COR-L47 (cell line): ENCODE results near the gene RFNG.

Source experiments
- DNase-seq: peaks from one replicate; lab custom pipeline; 2025; lab: John Stamatoyannopoulos, UW

RFNG gene

DNA sequence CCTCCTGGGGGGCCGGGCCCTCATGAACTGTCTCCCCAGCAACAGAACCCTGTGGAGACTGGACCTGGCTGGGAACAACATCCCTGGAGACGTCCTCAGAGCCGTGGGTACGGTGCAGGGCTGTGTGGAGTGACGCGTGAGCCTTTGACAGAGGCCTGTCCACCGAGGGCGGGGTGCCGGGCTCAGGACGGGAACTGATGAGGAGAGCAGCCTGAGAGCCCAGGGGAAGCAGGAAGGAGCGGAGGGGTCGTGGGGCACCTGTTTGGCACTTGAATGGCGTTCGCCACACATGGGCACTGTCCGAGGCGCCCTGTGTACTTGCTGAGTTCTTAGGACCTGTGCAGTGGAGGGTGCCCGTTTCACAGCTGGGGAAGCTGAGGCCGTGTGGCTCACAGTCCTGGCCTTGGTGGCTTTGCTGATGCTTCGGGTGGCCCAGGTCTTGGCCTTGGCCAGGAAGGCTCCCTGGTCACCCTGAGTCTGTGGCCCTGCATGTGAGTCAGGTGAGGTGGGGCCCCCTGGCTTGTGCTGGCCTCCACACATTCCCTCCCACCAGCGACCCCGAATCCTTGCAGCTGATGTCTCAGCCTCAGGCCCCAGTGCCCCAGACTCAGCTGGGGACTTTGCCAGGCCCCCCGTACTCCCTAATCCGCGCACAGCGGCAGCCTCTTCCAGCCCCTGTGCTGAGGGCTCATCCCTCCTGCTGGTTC, 26.1 kb downstream of the RFNG start:
- DNase-seq, result no peak

GRCh38 chr17:82024859-82025258, 26.8 kb downstream of the RFNG start:
- no peak for DNase-seq

DNA sequence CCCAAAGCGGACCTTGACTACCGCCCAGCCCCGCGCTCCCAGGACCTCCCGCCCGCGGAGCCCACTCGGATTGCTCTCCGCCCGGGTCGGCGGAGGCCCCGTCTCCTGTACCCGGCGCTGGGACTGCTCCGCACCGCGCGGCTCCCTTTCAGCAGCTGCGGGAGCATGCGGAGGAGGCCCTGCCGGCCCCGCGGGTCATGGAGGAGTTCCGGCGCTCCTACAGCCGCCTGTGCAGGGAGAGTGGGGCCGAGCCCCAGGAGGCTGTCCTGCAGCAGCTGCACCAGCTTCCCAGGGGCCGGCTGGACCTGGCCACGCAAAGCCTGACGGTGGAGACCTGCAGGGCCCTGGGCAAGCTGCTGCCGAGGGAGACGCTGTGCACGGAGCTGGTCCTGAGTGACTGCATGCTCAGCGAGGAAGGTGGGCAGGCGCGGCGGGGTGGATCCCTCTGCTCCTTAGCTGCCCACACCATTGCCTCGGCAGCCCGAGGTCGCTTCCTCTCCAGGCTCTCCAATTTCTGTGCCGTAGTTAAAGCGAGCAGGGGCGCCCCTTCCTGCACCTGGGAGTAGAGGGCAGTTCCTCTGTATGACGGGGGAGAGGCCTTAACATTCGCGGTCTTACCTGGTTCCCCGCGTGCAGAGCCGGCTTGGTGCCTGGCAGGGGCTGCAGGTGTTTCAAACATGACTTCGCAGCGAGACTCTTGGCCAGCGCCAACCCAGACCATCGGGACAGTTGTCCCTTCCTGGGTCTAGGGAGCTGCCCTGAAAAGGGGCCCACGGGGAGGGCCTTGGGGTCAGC, 28.0 kb downstream of the RFNG start:
- DNase-seq, result no peak

GRCh38 chr17:82022981-82023446, 28.6 kb downstream of the RFNG start, which contains the start of gene LRRC45:
Gene LRRC45, plus strand, starts transcription at chr17:82023305. Its CDS starts 339 bp downstream, at chr17:82023644.
- peak; percentile 100 for DNase-seq

GRCh38 chr17:82022310-82022980, 29.2 kb downstream of the RFNG start, which contains the start of gene CENPX:
Gene CENPX, minus strand, starts transcription at chr17:82022878. Its CDS starts 17 bp downstream, at chr17:82022861.
- DNase-seq, result no peak

- no peak for DNase-seq
Observed at GRCh38 chr17:82021900-82022309, 29.7 kb downstream of the RFNG start.

- DNase-seq, result peak; percentile 67
Observed at GRCh38 chr17:82021107-82021899, 30.3 kb downstream of the RFNG start.

DNA sequence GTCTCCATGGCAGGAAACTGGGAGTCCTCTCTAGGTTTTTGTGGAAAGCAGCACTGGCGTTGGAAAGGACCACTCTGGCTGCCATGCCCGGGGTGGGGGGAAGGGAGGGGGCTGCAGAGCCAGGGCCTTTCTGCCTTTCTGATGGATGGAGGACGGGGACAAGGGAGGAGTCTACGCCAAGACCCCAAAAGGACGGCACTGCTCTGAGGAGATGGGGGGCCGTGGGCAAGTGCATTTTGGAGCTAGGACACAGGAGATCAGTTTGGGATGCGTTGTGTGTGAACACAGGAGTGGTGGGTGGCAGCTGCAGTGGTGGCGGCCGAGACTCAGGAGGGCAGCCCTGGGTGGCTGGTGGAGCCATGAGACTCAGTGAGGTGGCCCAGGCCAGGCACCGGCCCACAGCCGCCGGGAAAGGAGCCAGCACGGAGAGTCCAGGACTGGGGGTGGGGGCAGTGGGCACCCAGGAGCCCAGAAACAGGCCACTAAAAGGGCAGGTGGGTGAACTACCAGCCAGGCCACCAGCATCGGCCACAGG, 31.0 kb downstream of the RFNG start:
- DNase-seq, result no peak

- peak; percentile 34 for DNase-seq
Observed at GRCh38 chr17:82019690-82020571, 31.7 kb downstream of the RFNG start.

DNA sequence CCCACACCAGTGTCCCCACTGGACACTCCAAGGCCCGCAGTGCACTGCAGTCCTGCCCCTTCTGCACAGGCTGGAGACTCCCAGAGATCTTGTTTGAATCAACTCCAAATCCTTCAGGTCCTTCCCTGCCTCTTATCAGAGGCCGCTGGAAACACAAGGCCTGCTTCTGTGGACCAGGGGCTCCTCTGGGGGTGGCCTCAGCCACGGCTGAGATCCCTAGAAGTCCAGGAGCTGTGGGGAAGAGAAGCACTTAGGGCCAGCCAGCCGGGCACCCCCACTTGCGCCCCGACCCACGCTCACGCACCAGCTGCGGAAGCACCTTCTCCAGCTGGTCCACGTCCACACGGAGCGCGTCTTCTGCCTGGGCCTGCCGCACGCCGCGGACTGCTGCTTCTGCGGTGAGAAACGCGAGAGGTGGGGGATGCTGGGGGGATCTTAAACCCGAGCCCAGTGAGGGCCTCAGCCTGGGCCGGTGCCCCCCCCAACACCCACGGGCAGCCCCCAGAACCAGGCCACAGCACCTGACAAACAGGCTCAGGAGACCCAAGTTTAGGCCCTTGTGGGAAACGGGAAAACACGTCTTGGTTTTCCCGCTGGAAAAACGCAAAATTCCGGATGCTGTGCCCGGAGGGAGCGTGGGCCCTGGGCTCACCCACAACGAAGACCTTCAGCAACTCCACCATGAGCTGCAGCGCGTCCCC, 32.5 kb downstream of the RFNG start:
- DNase-seq, result no peak

GRCh38 chr17:82018152-82018988, 33.2 kb downstream of the RFNG start:
- DNase-seq, result peak; percentile 90

DNA sequence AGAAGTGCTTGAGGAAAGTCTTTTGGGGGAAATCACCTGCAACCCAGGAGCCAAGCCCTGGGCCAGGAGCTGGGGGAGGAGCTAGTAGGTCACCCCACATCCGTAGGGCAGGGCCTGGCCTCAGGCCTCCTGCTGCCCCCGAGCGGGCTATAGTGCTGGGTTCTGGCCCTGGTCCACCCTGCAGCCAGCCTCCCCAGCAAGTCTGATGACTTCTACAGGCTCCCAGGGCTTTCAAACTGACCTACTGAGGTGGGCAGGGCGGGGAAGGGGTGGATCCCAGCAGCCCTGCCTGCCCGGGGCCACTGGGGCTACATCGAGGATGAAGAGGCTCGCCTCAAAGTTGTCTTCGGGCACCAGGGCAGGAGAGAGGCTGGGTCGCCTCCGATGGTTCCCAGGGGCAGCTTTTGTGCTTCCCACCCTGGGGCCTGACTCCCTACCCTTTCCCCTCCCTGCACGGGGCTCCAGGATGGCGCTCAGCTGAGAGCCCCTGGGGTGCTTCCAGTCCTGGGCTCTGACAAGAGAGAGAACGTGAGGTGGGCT, 33.9 kb downstream of the RFNG start:
- DNase-seq, result no peak

DNA sequence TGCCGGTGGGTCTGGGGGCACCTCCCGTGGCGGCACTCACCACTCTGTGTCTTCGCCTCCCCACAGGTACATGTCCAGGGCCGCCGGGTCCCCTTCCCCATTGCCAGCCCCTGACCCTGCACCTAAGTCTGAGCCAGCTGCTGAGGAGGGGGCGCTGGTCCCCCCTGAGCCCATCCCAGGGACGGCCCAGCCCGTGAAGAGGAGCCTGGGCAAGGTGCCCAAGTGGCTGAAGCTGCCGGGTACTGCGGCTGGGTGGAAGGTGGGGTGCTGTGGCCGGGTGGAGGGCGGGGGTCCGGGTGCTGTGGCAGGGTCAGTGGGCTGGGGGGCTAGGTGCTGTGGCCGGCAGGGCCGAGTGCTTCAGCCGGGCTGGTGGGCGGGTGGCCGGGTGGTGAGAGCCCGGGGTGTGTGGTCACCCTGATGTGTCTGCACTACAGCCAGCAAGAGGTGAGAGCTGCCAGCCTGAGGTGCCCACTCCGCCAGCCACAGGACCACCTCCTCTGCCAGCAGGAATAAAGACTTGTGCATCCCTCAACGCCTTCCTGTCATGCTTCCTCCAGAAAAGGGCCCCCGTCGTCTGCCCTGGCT, 34.6 kb downstream of the RFNG start:
- no peak for DNase-seq

- no peak for DNase-seq
Observed at GRCh38 chr17:82016061-82016874, 35.3 kb downstream of the RFNG start.

GRCh38 chr17:82015311-82015971, 36.2 kb downstream of the RFNG start:
- no peak for DNase-seq

DNA sequence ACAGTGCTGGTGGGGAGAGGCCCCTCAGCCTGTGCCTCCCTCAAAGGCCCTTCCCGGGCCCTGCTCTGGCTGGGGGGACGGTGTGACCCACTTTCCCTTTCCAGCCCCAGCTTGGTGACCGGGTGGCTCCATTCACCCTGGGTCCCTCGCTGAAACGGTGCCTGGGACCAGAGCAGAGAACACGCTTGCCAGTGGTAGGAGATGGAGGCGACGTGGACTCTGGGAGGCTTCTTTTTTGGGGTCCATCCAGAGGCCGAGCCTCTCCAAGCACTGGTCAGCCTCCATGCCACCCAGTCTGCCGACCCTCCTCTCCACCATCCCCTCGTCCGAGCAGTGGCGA, 36.7 kb downstream of the RFNG start:
- no peak for DNase-seq

GRCh38 chr17:82014432-82014831, 37.2 kb downstream of the RFNG start:
- DNase-seq, result peak; percentile 43
